H1 (cell line): ENCODE results near the gene OR2V1. TPM values are rescaled to one million over a fixed set of nuclear protein-coding genes. Genes with fewer than 3 reads are reported as not detected.
A peak's percentile ranks its signal among the peaks of the same experiment; 100 is the strongest.
"Not testable (repeated sequence)": the region's sequence is repeated elsewhere in the genome, so short reads cannot be mapped to it uniquely, and the experiment has no call there.

Source experiments
- CTCF ChIA-PET: fragments of 300-600 bp; sonication (Branson Sonifier 250); formaldehyde crosslinking; loops from one replicate; lab custom pipeline; 2021; ENCODE audit not compliant: partially characterized antibody; lab: Charles Lee
- POLR2A ChIA-PET: fragments of 300-600 bp; sonication (Branson Sonifier 250); formaldehyde crosslinking; loops from one replicate; lab custom pipeline; 2021; ENCODE audit warnings: inconsistent platforms; ENCODE audit not compliant: partially characterized antibody; lab: Charles Lee
- DNase-seq, 2 experiments: peaks; one replicate each; pipeline versions ENCODE4 v3.0.0 to v3.0.0-alpha.2; 2010 to 2022; ENCODE audit warnings: low spot score in 2 of 2, low read depth in 1 of 2, mixed read lengths in 1 of 2
- FAIRE-seq: peaks from 2 replicates; lab custom pipeline; 2011; peaks lifted over from hg19 to GRCh38; lab: Jason Lieb, UNC
- H2AFZ ChIP-seq: 2 replicates; pipeline ENCODE4 v1.8.1; 2012; ENCODE audit warnings: low read length, inconsistent platforms
- H2AK5ac ChIP-seq: 2 replicates; pipeline ENCODE4 v1.6.1; 2013; ENCODE audit warnings: low read depth, low read length
- H2BK120ac ChIP-seq: replicated peaks from 2 replicates; pipeline ENCODE3; 2013; ENCODE audit warnings: low read depth, low read length, inconsistent platforms
- H2BK12ac ChIP-seq: 2 replicates; pipeline ENCODE4 v1.6.1; 2013; ENCODE audit warnings: low read depth, low read length
- H2BK15ac ChIP-seq: 2 replicates; pipeline ENCODE4 v1.6.1; 2013; ENCODE audit warnings: low read length
- H2BK20ac ChIP-seq: 2 replicates; pipeline ENCODE4 v1.6.1; 2013; ENCODE audit warnings: low read length
- H2BK5ac ChIP-seq: 2 replicates; pipeline ENCODE4 v1.6.1; 2013; ENCODE audit warnings: low read depth, low read length
- H3K14ac ChIP-seq: 2 replicates; pipeline ENCODE4 v1.6.1; 2013; ENCODE audit warnings: inconsistent platforms; ENCODE audit not compliant: insufficient read length
- H3K18ac ChIP-seq: 2 replicates; pipeline ENCODE4 v1.6.1; 2013; ENCODE audit warnings: low read length; ENCODE audit errors: extremely low read depth
- H3K23ac ChIP-seq: 2 replicates; pipeline ENCODE4 v1.6.1; 2013; ENCODE audit warnings: inconsistent platforms; ENCODE audit not compliant: insufficient read length
- H3K23me2 ChIP-seq: 2 replicates; pipeline ENCODE4 v1.6.1; 2013; ENCODE audit warnings: low read depth, low read length
- H3K27ac ChIP-seq: 2 replicates; pipeline ENCODE4 v1.6.1; 2011; ENCODE audit warnings: low read depth, low read length, inconsistent platforms
- H3K27me3 ChIP-seq, 4 experiments: replicated peaks in 1 of 4; 1 replicate in 1 of 4; 2 replicates in 3 of 4; pipeline versions ENCODE4 v1.6.1 to v1.8.1; 2011 to 2013; ENCODE audit warnings: low read length in 3 of 4, mild to moderate bottlenecking in 3 of 4, inconsistent platforms in 2 of 4, mixed read lengths in 2 of 4, moderate library complexity in 1 of 4; ENCODE audit not compliant: control insufficient read depth in 3 of 4, insufficient read depth in 3 of 4; ENCODE audit errors: extremely low read depth in 1 of 4
- H3K36me3 ChIP-seq, 4 experiments: 2 replicates each; pipeline versions ENCODE4 v1.6.1 to v1.8.1; 2011 to 2013; ENCODE audit warnings: mild to moderate bottlenecking in 4 of 4, low read length in 3 of 4, moderate library complexity in 2 of 4, control low read depth in 1 of 4, inconsistent platforms in 1 of 4; ENCODE audit not compliant: insufficient read depth in 4 of 4, control insufficient read depth in 2 of 4
- H3K4ac ChIP-seq: replicated peaks from 2 replicates; pipeline ENCODE3; 2013; ENCODE audit warnings: low read length, low read depth, mixed read lengths, inconsistent platforms; ENCODE audit not compliant: insufficient read length
- H3K4me1 ChIP-seq, 4 experiments: replicated peaks in 1 of 4; 1 replicate in 1 of 4; 2 replicates in 3 of 4; pipeline versions ENCODE4 v1.6.1 to v1.8.1; 2011 to 2013; ENCODE audit warnings: low read length in 3 of 4, inconsistent platforms in 2 of 4, mixed read lengths in 1 of 4; ENCODE audit not compliant: insufficient read depth in 4 of 4, control insufficient read depth in 3 of 4
- H3K4me2 ChIP-seq, 2 experiments: 2 replicates each; pipeline versions ENCODE4 v1.6.1 to v1.8.1; 2011 to 2013; ENCODE audit warnings: low read depth in 2 of 2, low read length in 2 of 2, control low read depth in 1 of 2, inconsistent platforms in 1 of 2, mild to moderate bottlenecking in 1 of 2; ENCODE audit not compliant: insufficient read depth in 1 of 2
- H3K4me3 ChIP-seq, 4 experiments: fragments of 200-600, 300-600 bp in 1 of 4; sonication (generic), shearing (Covaris generic), sonication (Bioruptor Twin) in 1 of 4; 2 replicates each; pipeline versions ENCODE4 v1.5.1 to v1.8.1; 2011 to 2016; ENCODE audit warnings: low read length in 4 of 4, low read depth in 3 of 4, control low read depth in 2 of 4, inconsistent platforms in 2 of 4, mild to moderate bottlenecking in 2 of 4, mixed read lengths in 1 of 4, moderate library complexity in 1 of 4; ENCODE audit not compliant: insufficient read depth in 2 of 4; ENCODE audit errors: extremely low read depth in 1 of 4
- H3K56ac ChIP-seq: replicated peaks from 2 replicates; pipeline ENCODE3; 2013; ENCODE audit warnings: low read depth, mild to moderate bottlenecking, mixed read lengths, low read length, inconsistent platforms; ENCODE audit not compliant: insufficient read length
- H3K79me1 ChIP-seq: 2 replicates; pipeline ENCODE4 v1.6.1; 2013; ENCODE audit warnings: low read depth, low read length, control low read depth
- H3K79me2 ChIP-seq, 2 experiments: 2 replicates each; pipeline versions ENCODE4 v1.6.1 to v1.8.1; 2012 to 2013; ENCODE audit warnings: low read length in 2 of 2, mild to moderate bottlenecking in 2 of 2, inconsistent platforms in 1 of 2; ENCODE audit not compliant: insufficient read depth in 2 of 2, control insufficient read depth in 1 of 2
- H3K9ac ChIP-seq, 4 experiments: replicated peaks in 1 of 4; 1 replicate in 1 of 4; 2 replicates in 3 of 4; pipeline versions ENCODE4 v1.6.1 to v1.8.1; 2011 to 2013; ENCODE audit warnings: low read depth in 3 of 4, low read length in 3 of 4, control low read depth in 2 of 4, mild to moderate bottlenecking in 2 of 4, moderate library complexity in 2 of 4, inconsistent platforms in 1 of 4; ENCODE audit errors: extremely low read depth in 1 of 4
- H3K9me3 ChIP-seq, 2 experiments: 2 replicates each; pipeline versions ENCODE4 v1.6.1 to v1.8.1; 2012 to 2013; ENCODE audit warnings: mild to moderate bottlenecking in 2 of 2, moderate library complexity in 2 of 2, control low read depth in 1 of 2, inconsistent platforms in 1 of 2, low read depth in 1 of 2, low read length in 1 of 2, mixed read lengths in 1 of 2; ENCODE audit not compliant: insufficient read depth in 2 of 2
- H4K20me1 ChIP-seq, 2 experiments: replicated peaks in 1 of 2; 2 replicates each; pipeline versions ENCODE3 to v1.8.1; 2011 to 2013; ENCODE audit warnings: inconsistent platforms in 2 of 2, low read length in 2 of 2, mild to moderate bottlenecking in 1 of 2; ENCODE audit not compliant: insufficient read depth in 2 of 2, control insufficient read depth in 1 of 2
- H4K5ac ChIP-seq: 2 replicates; pipeline ENCODE4 v1.6.1; 2013; ENCODE audit warnings: low read length, low read depth, mixed read lengths, inconsistent platforms; ENCODE audit not compliant: insufficient read length
- H4K8ac ChIP-seq: 2 replicates; pipeline ENCODE4 v1.8.0; 2013; ENCODE audit warnings: mild to moderate bottlenecking, moderate library complexity, low read length, inconsistent platforms; ENCODE audit not compliant: insufficient read depth; ENCODE audit errors: extremely low read depth
- H4K91ac ChIP-seq: replicated peaks from 2 replicates; pipeline ENCODE3; 2013; ENCODE audit warnings: low read length, mixed read lengths, inconsistent platforms; ENCODE audit not compliant: insufficient read length
- WGBS, 2 experiments: shearing (Covaris generic) in 1 of 2; methylation state at CpG; one replicate each; pipeline versions ENCODE4 v1.1.6 to v1.1.7; 2013 to 2015; ENCODE audit warnings: low lambda C conversion rate in 2 of 2, mixed read lengths in 2 of 2, inconsistent platforms in 1 of 2, low coverage in 1 of 2, missing lambda C conversion rate in 1 of 2; ENCODE audit not compliant: insufficient replicate concordance in 2 of 2, insufficient coverage in 1 of 2, insufficient read length in 1 of 2; ENCODE audit errors: extremely low coverage in 1 of 2, missing lambda C conversion rate in 1 of 2; 5-methylcytosine and 5-hydroxymethylcytosine counted together
- polyA plus RNA-seq, 7 experiments: library from polyadenylated mRNA; depleted of rRNA in 3 of 7; stranded (reverse) in 5 of 7; unstranded in 2 of 7; fragments of >200 nt in 5 of 7; fragments of 200-250 nt in 2 of 7; gene quantifications; 1 replicate in 5 of 7; 2 replicates in 1 of 7; 4 replicates in 1 of 7; pipeline versions ENCODE4 v1.2.1 to v1.2.3, GENCODE V29; 2011 to 2013; ENCODE audit warnings: missing spikeins in 2 of 7, mixed read lengths in 2 of 7
- total RNA-seq: library from RNA; stranded (reverse); fragmentation: NEBNext Ultra II Directional; extraction: Animal tissue kit (Norgen Biotek cat#: 25700); gene quantifications from 2 replicates; pipeline ENCODE4 v1.2.1, GENCODE V29; 2021

The OR2V1 gene
- total and polyA plus RNA-seq, 2 of the 8 experiments (the other 6 are each of a cell fraction or from before 2014, with no cell fraction given) = not detected

DNA sequence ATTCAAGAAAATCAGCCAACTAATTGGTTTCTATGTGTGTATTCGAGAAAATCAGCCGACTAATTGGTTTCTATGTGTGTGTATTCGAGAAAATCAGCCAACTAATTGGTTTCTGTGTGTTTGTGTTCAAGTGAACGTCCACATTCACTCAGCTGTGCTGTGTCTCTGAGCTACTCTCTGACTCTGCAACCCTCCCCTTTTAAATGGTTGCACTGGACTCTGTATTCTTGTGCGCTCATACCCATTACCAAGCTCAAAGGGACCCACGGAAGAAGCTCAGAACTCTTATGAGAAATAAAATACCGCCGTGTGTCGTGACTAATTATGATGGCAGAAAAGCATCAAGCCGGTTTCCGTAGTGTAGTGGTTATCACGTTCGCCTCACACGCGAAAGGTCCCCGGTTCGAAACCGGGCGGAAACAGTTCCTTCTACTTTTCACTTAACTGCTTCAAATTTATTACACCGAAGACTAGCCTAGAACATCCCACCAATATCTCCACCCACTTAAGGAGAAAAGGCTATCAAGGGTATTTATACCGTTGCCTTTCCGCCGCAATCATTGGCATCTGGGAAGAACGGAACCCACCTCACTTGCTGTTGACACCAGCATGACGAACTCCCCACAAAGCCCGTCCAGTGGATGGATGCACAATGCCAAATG lies 34.1 kb downstream of the OR2V1 start:
- H4K91ac ChIP-seq, CTCF ChIA-PET, H3K4me2 ChIP-seq, H2AFZ ChIP-seq, H2BK12ac ChIP-seq, H3K23me2 ChIP-seq, H3K27ac ChIP-seq, H4K20me1 ChIP-seq, H3K9me3 ChIP-seq, H3K4ac ChIP-seq, H4K8ac ChIP-seq, H3K56ac ChIP-seq, H3K79me1 ChIP-seq, H3K4me1 ChIP-seq, H3K9ac ChIP-seq, POLR2A ChIA-PET, H3K18ac ChIP-seq, H2BK20ac ChIP-seq, H2BK120ac ChIP-seq, H4K5ac ChIP-seq, H3K4me3 ChIP-seq, H3K36me3 ChIP-seq, DNase-seq, H3K23ac ChIP-seq, H2AK5ac ChIP-seq, H2BK15ac ChIP-seq, H2BK5ac ChIP-seq, H3K79me2 ChIP-seq, H3K14ac ChIP-seq: not testable (repeated sequence)
- FAIRE-seq = peak; percentile 99
- no CpG with 5 or more reads among the region's 26 CpGs for WGBS, 2 experiments
- H3K27me3 ChIP-seq = peaks cover 16 to 20% (median 19%) of the 10 kb centered on the region in 4 experiments

DNA sequence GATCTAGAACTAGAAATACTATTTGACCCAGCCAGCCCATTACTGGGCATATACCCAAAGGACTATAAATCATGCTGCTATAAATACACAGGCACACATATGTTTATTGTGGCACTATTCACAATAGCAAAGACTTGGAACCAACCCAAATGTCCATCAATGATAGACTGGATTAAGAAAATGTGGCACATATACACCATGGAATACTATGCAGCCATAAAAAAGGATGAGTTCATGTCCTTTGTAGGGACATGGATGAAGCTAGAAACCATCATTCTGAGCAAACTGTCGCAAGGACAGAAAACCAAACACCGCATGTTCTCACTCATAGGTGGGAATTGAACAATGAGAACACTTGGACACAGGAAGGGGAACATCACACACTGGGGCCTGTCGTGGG lies 35.8 kb downstream of the OR2V1 start:
- H3K4ac ChIP-seq, H4K91ac ChIP-seq, H4K5ac ChIP-seq, POLR2A ChIA-PET, H3K4me2 ChIP-seq, H2BK15ac ChIP-seq, FAIRE-seq, H3K36me3 ChIP-seq, H3K14ac ChIP-seq, H3K4me3 ChIP-seq, H3K56ac ChIP-seq, H3K23ac ChIP-seq, H3K79me1 ChIP-seq, H2BK12ac ChIP-seq, CTCF ChIA-PET, H2BK120ac ChIP-seq, DNase-seq, H3K23me2 ChIP-seq, H3K9ac ChIP-seq, H3K18ac ChIP-seq, H2BK20ac ChIP-seq, H3K4me1 ChIP-seq, H4K20me1 ChIP-seq, H3K27ac ChIP-seq, H2AFZ ChIP-seq, H4K8ac ChIP-seq, H3K9me3 ChIP-seq, H3K79me2 ChIP-seq, H2AK5ac ChIP-seq, H2BK5ac ChIP-seq: not testable (repeated sequence)
- 95% methylated on average over 2 of the region's 3 CpGs; no CpG with 5 or more reads in 1 of the 2 experiments for WGBS, 2 experiments
- H3K27me3 ChIP-seq = peaks cover 11 to 16% (median 14%) of the 10 kb centered on the region in 4 experiments
